HepG2 (cell line): ENCODE data around the gene WWP2. TPM values are rescaled to one million over a fixed set of nuclear protein-coding genes. Genes with fewer than 3 reads are reported as not detected.

Source experiments
- AKAP8 ChIP-seq: sonication (generic); formaldehyde crosslinking; IDR thresholded peaks from 2 replicates; pipeline ENCODE4 v1.5.1; 2020; ENCODE audit warnings: mild to moderate bottlenecking, missing genetic modification reagents
- CEBPG ChIP-seq: IDR thresholded peaks from 2 replicates; pipeline ENCODE4 v1.6.1; 2016
- GTF2F1 ChIP-seq: fragments of 150-350 bp; IDR thresholded peaks from 2 replicates; pipeline ENCODE4 v1.6.1; 2014; ENCODE audit warnings: low read length
- HES4 ChIP-seq: sonication (generic); formaldehyde crosslinking; IDR thresholded peaks from 2 replicates; pipeline ENCODE4 v1.9.0; 2021; ENCODE audit warnings: mild to moderate bottlenecking, missing genetic modification reagents, borderline replicate concordance
- IKZF1 ChIP-seq: fragments of 450-650 bp; IDR thresholded peaks from 2 replicates; pipeline ENCODE4 v1.7.1; 2016
- MED13 ChIP-seq: sonication (generic); formaldehyde crosslinking; IDR thresholded peaks from 2 replicates; pipeline ENCODE4 v1.5.0; 2020; ENCODE audit warnings: missing genetic modification reagents
- NBN ChIP-seq: fragments of 450-650 bp; conservative IDR thresholded peaks from 2 replicates; pipeline ENCODE4 v1.6.1; 2017
- NCOA1 ChIP-seq: sonication (generic); formaldehyde crosslinking; IDR thresholded peaks from 2 replicates; pipeline ENCODE4 v1.9.0; 2021; ENCODE audit warnings: missing genetic modification reagents
- NKX3-1 ChIP-seq: sonication (generic); formaldehyde crosslinking; IDR thresholded peaks from 2 replicates; pipeline ENCODE4 v1.5.0; 2020; ENCODE audit warnings: missing genetic modification reagents
- NRL ChIP-seq: sonication (generic); formaldehyde crosslinking; IDR thresholded peaks from 2 replicates; pipeline ENCODE4 v1.5.0; 2020; ENCODE audit warnings: missing genetic modification reagents, mild to moderate bottlenecking, moderate library complexity, borderline replicate concordance
- SRSF9 ChIP-seq: fragments of 200-400 bp; formaldehyde crosslinking; IDR thresholded peaks from 2 replicates; pipeline ENCODE4 v1.6.1; 2018; ENCODE audit warnings: borderline replicate concordance, mild to moderate bottlenecking, low read depth, low read length; ENCODE audit not compliant: insufficient read depth, poor library complexity, severe bottlenecking
- SYNCRIP ChIP-seq: fragments of 200-400 bp; formaldehyde crosslinking; IDR thresholded peaks from 2 replicates; pipeline ENCODE4 v1.6.1; 2018; ENCODE audit warnings: mild to moderate bottlenecking, low read depth, low read length; ENCODE audit not compliant: insufficient read depth
- ZFP36L2 ChIP-seq: sonication (generic); formaldehyde crosslinking; IDR thresholded peaks from 2 replicates; pipeline ENCODE4 v1.4.0; 2020; ENCODE audit warnings: missing genetic modification reagents
- ZFX ChIP-seq: sonication (generic); formaldehyde crosslinking; IDR thresholded peaks from 2 replicates; pipeline ENCODE4 v1.4.0; 2020; ENCODE audit warnings: mild to moderate bottlenecking, low read depth, missing genetic modification reagents, moderate library complexity
- polyA plus RNA-seq, 8 experiments: library from polyadenylated mRNA; depleted of rRNA in 3 of 8; stranded (reverse) in 7 of 8; unstranded in 1 of 8; fragments of >200 nt; fragmentation: Illumina TruSeq in 4 of 8; extraction: Trizol in 4 of 8; gene quantifications; 2 replicates each; pipeline versions ENCODE4 v1.2.1 to v1.2.3, GENCODE V29; 2011 to 2016; ENCODE audit warnings: low read depth in 4 of 8, missing spikeins in 1 of 8, mixed read lengths in 1 of 8; ENCODE audit not compliant: insufficient read depth in 1 of 8
- total RNA-seq, 5 experiments: library from RNA; depleted of rRNA; stranded (reverse); fragments of >200 nt; fragmentation: Illumina TruSeq; extraction: Trizol; gene quantifications; 2 replicates each; pipeline ENCODE4 v1.2.3, GENCODE V29; 2016; ENCODE audit warnings: low read depth in 1 of 5
- TF ChIP-seq, protein P1 (sequence below): sonication (generic); formaldehyde crosslinking; IDR thresholded peaks from 2 replicates; pipeline ENCODE4 v1.5.1; 2020; ENCODE audit warnings: missing genetic modification reagents, mild to moderate bottlenecking, borderline replicate concordance
- TF ChIP-seq, protein P2 (sequence below): sonication (generic); formaldehyde crosslinking; IDR thresholded peaks from 2 replicates; pipeline ENCODE4 v1.5.0; 2020; ENCODE audit warnings: mild to moderate bottlenecking, missing genetic modification reagents
- TF ChIP-seq, protein P3 (sequence below): sonication (generic); formaldehyde crosslinking; IDR thresholded peaks from 2 replicates; pipeline ENCODE4 v1.4.0; 2020; ENCODE audit warnings: mild to moderate bottlenecking, missing genetic modification reagents
- TF ChIP-seq, protein P4 (sequence below): sonication (generic); formaldehyde crosslinking; IDR thresholded peaks from 2 replicates; pipeline ENCODE4 v1.8.0; 2022; ENCODE audit warnings: mild to moderate bottlenecking, missing genetic modification reagents, borderline replicate concordance
- TF ChIP-seq, protein P5 (sequence below): IDR thresholded peaks from 2 replicates; pipeline ENCODE4 v1.6.1; 2016

The WWP2 gene
- total and polyA plus RNA-seq, 2 of the 13 experiments (the other 11 are each of a cell fraction or from before 2014, with no cell fraction given) = 11.4 to 28.2 TPM

DNA sequence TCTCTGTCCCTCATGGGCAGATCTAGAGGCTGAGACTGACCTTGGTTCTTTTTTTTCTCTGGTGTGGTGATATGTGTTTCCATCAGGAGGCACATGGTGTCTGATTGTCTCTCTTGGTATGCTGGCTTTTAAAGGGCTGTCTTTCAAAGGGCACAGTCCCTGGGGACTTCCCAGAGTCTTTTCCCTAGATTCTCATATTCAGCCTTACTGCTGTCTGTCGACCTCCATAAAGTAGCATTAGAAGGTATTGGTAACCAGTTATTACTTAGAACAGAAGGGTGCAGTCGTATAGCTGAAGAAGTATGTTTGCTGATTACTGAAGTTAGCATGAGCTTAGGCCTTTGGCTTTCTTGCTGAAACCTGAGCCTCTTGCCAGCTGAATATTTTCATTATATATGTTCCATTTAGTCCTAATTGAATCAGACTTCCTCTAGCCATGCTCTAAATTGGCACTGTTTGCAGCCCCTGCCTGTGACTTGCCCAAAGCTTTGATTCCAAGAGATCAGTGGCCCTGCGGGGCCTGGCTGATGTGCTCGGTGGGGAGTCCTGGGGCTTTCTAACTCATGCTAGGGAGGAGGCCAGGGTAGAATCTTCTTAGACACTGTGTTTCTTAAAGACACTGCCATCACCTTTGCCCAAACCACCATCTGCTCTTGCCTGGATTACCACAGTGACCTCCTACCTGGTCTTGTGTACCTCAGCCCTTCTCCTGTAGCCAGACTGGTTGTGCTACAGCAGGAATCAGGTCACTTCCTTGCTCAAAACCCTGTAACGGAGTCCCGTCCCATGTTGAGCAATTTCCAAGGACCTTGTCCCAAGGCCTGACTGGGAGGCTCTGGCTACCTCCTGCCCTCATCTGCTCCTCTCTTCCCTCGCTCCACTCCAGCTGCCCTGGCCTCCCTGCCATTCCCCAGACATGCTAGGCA is 71.5 kb downstream of the WWP2 start (continued):
- TF ChIP-seq NRL (0 out of 2 replicates have a peak, but pooled peaks have one; percentile 53), IKZF1 (no peak), SYNCRIP (no peak), GTF2F1 (no peak), ZFX (CRISPR knock-in tag) (peak; percentile 56), CEBPG (CRISPR knock-in tag) (peak; percentile 93), AKAP8 (CRISPR knock-in tag) (no peak), NKX3-1 (no peak), HES4 (0 out of 2 replicates have a peak, but pooled peaks have one; percentile 36), SRSF9 (no peak), MED13 (CRISPR knock-in tag) (no peak), NBN (no peak), ZFP36L2 (CRISPR knock-in tag) (no peak), NCOA1 (CRISPR knock-in tag) (0 out of 2 replicates have a peak, but pooled peaks have one; percentile 41)
- TF ChIP-seq, protein P1, sequence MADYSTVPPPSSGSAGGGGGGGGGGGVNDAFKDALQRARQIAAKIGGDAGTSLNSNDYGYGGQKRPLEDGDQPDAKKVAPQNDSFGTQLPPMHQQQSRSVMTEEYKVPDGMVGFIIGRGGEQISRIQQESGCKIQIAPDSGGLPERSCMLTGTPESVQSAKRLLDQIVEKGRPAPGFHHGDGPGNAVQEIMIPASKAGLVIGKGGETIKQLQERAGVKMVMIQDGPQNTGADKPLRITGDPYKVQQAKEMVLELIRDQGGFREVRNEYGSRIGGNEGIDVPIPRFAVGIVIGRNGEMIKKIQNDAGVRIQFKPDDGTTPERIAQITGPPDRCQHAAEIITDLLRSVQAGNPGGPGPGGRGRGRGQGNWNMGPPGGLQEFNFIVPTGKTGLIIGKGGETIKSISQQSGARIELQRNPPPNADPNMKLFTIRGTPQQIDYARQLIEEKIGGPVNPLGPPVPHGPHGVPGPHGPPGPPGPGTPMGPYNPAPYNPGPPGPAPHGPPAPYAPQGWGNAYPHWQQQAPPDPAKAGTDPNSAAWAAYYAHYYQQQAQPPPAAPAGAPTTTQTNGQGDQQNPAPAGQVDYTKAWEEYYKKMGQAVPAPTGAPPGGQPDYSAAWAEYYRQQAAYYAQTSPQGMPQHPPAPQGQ (CRISPR knock-in tag) = no peak
- TF ChIP-seq, protein P2, sequence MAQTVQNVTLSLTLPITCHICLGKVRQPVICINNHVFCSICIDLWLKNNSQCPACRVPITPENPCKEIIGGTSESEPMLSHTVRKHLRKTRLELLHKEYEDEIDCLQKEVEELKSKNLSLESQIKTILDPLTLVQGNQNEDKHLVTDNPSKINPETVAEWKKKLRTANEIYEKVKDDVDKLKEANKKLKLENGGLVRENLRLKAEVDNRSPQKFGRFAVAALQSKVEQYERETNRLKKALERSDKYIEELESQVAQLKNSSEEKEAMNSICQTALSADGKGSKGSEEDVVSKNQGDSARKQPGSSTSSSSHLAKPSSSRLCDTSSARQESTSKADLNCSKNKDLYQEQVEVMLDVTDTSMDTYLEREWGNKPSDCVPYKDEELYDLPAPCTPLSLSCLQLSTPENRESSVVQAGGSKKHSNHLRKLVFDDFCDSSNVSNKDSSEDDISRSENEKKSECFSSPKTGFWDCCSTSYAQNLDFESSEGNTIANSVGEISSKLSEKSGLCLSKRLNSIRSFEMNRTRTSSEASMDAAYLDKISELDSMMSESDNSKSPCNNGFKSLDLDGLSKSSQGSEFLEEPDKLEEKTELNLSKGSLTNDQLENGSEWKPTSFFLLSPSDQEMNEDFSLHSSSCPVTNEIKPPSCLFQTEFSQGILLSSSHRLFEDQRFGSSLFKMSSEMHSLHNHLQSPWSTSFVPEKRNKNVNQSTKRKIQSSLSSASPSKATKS (CRISPR knock-in tag) = no peak
- TF ChIP-seq, protein P3, sequence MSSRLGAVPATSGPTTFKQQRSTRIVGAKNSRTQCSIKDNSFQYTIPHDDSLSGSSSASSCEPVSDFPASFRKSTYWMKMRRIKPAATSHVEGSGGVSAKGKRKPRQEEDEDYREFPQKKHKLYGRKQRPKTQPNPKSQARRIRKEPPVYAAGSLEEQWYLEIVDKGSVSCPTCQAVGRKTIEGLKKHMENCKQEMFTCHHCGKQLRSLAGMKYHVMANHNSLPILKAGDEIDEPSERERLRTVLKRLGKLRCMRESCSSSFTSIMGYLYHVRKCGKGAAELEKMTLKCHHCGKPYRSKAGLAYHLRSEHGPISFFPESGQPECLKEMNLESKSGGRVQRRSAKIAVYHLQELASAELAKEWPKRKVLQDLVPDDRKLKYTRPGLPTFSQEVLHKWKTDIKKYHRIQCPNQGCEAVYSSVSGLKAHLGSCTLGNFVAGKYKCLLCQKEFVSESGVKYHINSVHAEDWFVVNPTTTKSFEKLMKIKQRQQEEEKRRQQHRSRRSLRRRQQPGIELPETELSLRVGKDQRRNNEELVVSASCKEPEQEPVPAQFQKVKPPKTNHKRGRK (CRISPR knock-in tag) = 0 out of 2 replicates have a peak, but pooled peaks have one; percentile 82
- TF ChIP-seq, protein P4, sequence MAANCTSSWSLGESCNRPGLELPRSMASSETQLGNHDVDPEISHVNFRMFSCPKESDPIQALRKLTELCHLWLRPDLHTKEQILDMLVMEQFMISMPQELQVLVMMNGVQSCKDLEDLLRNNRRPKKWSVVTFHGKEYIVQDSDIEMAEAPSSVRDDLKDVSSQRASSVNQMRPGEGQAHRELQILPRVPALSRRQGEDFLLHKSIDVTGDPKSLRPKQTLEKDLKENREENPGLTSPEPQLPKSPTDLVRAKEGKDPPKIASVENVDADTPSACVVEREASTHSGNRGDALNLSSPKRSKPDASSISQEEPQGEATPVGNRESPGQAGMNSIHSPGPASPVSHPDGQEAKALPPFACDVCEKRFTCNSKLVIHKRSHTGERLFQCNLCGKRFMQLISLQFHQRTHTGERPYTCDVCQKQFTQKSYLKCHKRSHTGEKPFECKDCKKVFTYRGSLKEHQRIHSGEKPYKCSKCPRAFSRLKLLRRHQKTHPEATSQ (CRISPR knock-in tag) = no peak
- TF ChIP-seq, protein P5, sequence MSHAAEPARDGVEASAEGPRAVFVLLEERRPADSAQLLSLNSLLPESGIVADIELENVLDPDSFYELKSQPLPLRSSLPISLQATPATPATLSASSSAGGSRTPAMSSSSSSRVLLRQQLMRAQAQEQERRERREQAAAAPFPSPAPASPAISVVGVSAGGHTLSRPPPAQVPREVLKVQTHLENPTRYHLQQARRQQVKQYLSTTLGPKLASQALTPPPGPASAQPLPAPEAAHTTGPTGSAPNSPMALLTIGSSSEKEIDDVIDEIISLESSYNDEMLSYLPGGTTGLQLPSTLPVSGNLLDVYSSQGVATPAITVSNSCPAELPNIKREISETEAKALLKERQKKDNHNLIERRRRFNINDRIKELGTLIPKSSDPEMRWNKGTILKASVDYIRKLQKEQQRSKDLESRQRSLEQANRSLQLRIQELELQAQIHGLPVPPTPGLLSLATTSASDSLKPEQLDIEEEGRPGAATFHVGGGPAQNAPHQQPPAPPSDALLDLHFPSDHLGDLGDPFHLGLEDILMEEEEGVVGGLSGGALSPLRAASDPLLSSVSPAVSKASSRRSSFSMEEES = no peak
